PC-9 (cell line): Measurements from ENCODE around the gene ELFN1.

ENCODE experiments used
- CTCF ChIP-seq: fragments of 200-600 bp; sonication (generic); conservative IDR thresholded peaks from 2 replicates; pipeline ENCODE4 v1.6.1; 2017; ENCODE audit warnings: mixed run types, antibody characterized with exemption, mild to moderate bottlenecking, moderate library complexity
- EZH2 ChIP-seq: fragments of 200-600 bp; sonication (generic); IDR thresholded peaks from 2 replicates; pipeline ENCODE4 v1.8.0; 2017; ENCODE audit warnings: antibody characterized with exemption, low read depth

GRCh38 chr7:1729773-1730172 is 59.7 kb downstream of the ELFN1 start:
- no peak for TF ChIP-seq CTCF
- no peak for TF ChIP-seq EZH2
